Type B pancreatic cell (in vitro differentiated cells): ENCODE measurements around the gene HERC4. TPM values are rescaled to one million over a fixed set of nuclear protein-coding genes. Genes with fewer than 3 reads are reported as not detected.

Source experiments
- DNase-seq: peaks from one replicate; pipeline ENCODE4 v3.0.0; 2021; ENCODE audit warnings: mixed read lengths; ENCODE audit not compliant: unreplicated experiment; ENCODE audit errors: extremely low spot score
- H3K27ac Mint-ChIP-seq: 2 replicates; pipeline ENCODE4 v1.8.0; 2021; ENCODE audit warnings: mild to moderate bottlenecking, mixed read lengths
- H3K27me3 Mint-ChIP-seq: 2 replicates; pipeline ENCODE4 v1.8.0; 2021; ENCODE audit warnings: mixed read lengths
- H3K36me3 Mint-ChIP-seq: 2 replicates; pipeline ENCODE4 v1.8.0; 2021; ENCODE audit warnings: mixed read lengths
- H3K4me1 Mint-ChIP-seq: one replicate; pipeline ENCODE4 v1.8.0; 2021; ENCODE audit warnings: mixed read lengths; ENCODE audit not compliant: unreplicated experiment
- H3K4me3 Mint-ChIP-seq: 2 replicates; pipeline ENCODE4 v1.8.0; 2021; ENCODE audit warnings: mild to moderate bottlenecking, mixed read lengths
- H3K9me3 Mint-ChIP-seq: 2 replicates; pipeline ENCODE4 v1.8.0; 2021; ENCODE audit warnings: mixed read lengths
- total RNA-seq: library from RNA; stranded (reverse); gene quantifications from 2 replicates; pipeline ENCODE4 v1.2.1, GENCODE V29; 2021; ENCODE audit warnings: low replicate concordance
- TF ChIP-seq, protein P1 (sequence below): fragments of 200-600 bp; sonication (generic); conservative IDR thresholded peaks from 2 replicates; pipeline ENCODE4 v1.5.0; 2021; ENCODE audit warnings: antibody characterized with exemption, mild to moderate bottlenecking

HERC4 gene
- total RNA-seq, 1 donor from 2014 or later, result 50.5 TPM

DNA sequence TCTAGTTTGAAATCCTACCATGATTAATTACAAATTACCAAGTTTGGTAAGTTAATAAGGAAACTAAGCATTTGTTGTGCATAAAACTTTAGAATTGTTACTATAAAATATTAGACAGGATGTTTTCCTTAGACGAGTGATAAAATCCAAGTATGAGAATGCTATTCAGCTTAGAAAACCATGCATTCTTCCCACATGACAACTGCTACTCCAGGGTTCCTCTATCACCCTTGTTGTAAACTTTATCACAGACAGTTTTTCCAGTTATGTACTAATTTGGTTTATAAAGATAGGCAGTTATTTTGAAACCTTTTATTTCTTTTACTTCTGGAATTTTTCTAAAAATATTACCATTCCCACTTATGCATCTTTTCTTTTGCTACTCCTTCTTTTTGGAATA is 138.7 kb downstream of the HERC4 start:
- Mint-ChIP-seq H3K9me3 (no peaks in the 10 kb centered on the region), H3K27ac (no peak overlapping the region), H3K4me3 (no peak overlapping the region), H3K36me3 (peaks cover 8% of the 10 kb centered on the region), H3K4me1 (no peaks in the 10 kb centered on the region), H3K27me3 (no peaks in the 10 kb centered on the region)
- TF ChIP-seq, protein P1, sequence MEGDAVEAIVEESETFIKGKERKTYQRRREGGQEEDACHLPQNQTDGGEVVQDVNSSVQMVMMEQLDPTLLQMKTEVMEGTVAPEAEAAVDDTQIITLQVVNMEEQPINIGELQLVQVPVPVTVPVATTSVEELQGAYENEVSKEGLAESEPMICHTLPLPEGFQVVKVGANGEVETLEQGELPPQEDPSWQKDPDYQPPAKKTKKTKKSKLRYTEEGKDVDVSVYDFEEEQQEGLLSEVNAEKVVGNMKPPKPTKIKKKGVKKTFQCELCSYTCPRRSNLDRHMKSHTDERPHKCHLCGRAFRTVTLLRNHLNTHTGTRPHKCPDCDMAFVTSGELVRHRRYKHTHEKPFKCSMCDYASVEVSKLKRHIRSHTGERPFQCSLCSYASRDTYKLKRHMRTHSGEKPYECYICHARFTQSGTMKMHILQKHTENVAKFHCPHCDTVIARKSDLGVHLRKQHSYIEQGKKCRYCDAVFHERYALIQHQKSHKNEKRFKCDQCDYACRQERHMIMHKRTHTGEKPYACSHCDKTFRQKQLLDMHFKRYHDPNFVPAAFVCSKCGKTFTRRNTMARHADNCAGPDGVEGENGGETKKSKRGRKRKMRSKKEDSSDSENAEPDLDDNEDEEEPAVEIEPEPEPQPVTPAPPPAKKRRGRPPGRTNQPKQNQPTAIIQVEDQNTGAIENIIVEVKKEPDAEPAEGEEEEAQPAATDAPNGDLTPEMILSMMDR, result no peak
- DNase-seq, result no peak

DNA sequence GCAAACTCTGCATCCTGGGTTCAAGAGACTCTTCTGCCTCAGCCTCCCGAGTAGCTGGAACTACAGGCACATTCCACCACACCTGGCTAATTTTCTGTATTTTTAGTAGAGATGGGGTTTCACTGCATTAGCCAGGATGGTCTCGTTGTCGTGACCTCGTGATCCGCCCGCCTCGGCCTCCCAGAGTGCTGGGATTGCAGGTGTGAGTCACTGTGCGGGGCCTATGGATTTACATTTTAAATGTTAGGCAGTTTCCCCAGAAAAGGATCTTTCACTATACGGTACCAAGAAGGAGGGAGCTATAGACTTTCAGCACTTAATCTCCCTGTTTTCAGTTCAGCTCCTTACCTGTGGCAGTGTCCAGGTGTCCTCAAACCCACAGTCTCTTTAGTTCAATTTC is 139.9 kb downstream of the HERC4 start:
- no peak for DNase-seq
- no peaks in the 10 kb centered on the region for H3K4me1 Mint-ChIP-seq
- H3K4me3 Mint-ChIP-seq, result no peak overlapping the region
- TF ChIP-seq, protein P1, result no peak
- no peak overlapping the region for H3K27ac Mint-ChIP-seq
- H3K27me3 Mint-ChIP-seq, result no peaks in the 10 kb centered on the region
- H3K36me3 Mint-ChIP-seq, result peaks cover 10% of the 10 kb centered on the region
- H3K9me3 Mint-ChIP-seq, result no peaks in the 10 kb centered on the region

DNA sequence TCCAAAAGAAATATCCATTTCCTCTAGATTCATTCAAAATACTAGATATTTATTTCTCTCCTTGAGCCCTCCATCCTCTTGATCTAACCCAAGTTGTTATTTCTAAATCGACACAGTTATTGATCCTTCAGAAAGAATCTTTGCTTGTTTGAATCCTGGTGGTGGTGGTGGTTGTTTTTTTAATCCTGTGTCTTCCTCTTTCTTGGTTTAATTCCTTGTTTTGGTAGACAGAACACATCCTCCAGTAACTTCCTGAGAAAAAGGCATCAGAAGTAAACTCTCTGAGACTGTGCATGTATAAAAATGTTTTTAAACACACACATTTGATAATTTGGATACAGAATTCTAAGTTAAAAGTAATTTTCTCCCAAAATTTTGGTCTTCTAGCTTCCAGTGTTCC is 140.7 kb downstream of the HERC4 start:
- Mint-ChIP-seq H3K36me3 (peaks cover 10% of the 10 kb centered on the region), H3K9me3 (no peaks in the 10 kb centered on the region), H3K27me3 (no peaks in the 10 kb centered on the region), H3K27ac (no peak overlapping the region), H3K4me1 (no peaks in the 10 kb centered on the region), H3K4me3 (no peak overlapping the region)
- no peak for DNase-seq
- TF ChIP-seq, protein P1, result no peak

DNA sequence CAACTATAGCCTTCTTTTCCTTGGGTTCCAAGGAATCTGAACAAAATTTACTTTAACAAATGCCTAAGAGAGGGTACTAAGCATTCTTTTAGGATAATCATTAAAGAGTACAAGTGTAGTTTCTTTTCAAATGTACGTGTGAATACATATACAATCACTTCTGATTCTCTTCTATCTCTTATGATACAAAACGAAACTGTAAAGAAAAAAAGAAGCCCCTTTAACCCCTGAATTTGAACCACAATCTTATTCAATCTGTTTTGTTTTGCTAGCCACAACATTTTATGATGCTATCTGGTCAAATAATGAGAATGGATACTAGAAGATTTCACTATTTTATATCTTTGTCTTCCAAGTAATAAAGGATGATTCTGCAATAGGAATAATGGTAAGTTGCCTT is 141.9 kb downstream of the HERC4 start:
- H3K9me3 Mint-ChIP-seq, result no peaks in the 10 kb centered on the region
- H3K27me3 Mint-ChIP-seq, result no peaks in the 10 kb centered on the region
- H3K36me3 Mint-ChIP-seq, result peaks cover 7% of the 10 kb centered on the region
- TF ChIP-seq, protein P1, result no peak
- no peak overlapping the region for H3K4me3 Mint-ChIP-seq
- DNase-seq, result no peak
- H3K4me1 Mint-ChIP-seq, result no peaks in the 10 kb centered on the region
- no peak overlapping the region for H3K27ac Mint-ChIP-seq

DNA sequence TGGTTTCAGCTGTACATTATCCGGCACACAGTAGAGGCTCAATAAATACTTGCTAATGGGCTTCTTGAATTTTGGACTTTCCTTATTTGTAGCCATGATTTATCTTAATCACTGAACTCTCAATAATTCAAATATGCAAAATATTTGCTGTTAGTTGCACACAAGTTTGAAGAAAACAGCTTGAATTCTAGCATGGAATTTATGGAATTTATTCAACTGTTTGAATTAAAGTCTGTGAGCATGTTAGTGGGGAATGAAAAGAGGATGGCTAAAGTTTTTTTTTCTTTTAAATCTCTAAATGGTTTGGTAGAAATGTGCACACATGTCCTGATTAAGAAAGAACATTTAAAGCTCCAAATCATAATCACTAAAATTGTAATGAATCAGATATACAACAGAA is 148.1 kb downstream of the HERC4 start:
- DNase-seq, result no peak
- Mint-ChIP-seq H3K36me3 (peaks cover 13% of the 10 kb centered on the region), H3K27me3 (no peaks in the 10 kb centered on the region), H3K9me3 (no peaks in the 10 kb centered on the region), H3K4me3 (no peak overlapping the region), H3K4me1 (no peaks in the 10 kb centered on the region), H3K27ac (no peak overlapping the region)
- TF ChIP-seq, protein P1, result no peak

DNA sequence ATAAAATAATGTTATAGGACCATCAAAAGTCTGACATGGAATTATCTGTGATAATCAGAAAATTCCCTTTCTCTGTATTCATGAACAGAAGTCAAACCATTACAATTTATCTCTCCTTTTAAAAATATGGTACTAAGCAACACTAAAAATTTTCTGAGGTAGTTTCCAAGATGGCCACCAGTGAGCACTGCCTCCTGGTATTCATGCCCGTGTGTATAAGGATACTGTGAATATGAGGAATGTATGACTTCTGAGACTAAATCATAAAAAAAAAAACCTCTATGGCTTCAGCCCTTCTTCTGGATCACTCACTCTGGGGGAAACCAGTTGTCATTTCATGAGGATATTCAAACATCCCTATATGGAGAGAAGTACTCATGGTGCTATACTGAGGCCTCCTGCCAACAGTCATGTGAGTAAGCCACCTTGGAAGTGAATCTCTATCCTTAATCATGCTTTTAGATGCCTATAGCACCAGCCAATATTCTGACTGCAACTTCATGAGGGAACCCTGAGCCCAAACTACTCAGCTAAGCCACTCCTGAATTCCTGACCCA is 149.6 kb downstream of the HERC4 start:
- Mint-ChIP-seq H3K36me3 (peaks cover 17% of the 10 kb centered on the region), H3K4me1 (no peaks in the 10 kb centered on the region), H3K4me3 (no peak overlapping the region), H3K27ac (no peak overlapping the region), H3K27me3 (no peaks in the 10 kb centered on the region), H3K9me3 (no peaks in the 10 kb centered on the region)
- TF ChIP-seq, protein P1, result no peak
- DNase-seq, result no peak
